IMR-90 (cell line): ENCODE measurements around the gene LETM1. TPM values are rescaled to one million over a fixed set of nuclear protein-coding genes. Genes with fewer than 3 reads are reported as not detected.

Source experiments
- ATAC-seq: fragments of 200-7000 bp; cut with Tn5 transposase; 2 replicates; pipeline ENCODE4 v1.9.1; 2020; ENCODE audit warnings: low read depth, mild to moderate bottlenecking, moderate library complexity
- BruUV-seq: library from RNA; stranded (reverse); fragments of 400-500 nt; replicated peaks from 2 replicates; lab custom pipeline; 2021; lab: Mats Ljungman, UMichigan
- CTCF ChIA-PET: fragments of 300-600 bp; formaldehyde crosslinking; extraction: SDS; loops from one replicate; lab custom pipeline; 2021; ENCODE audit warnings: antibody characterized with exemption; lab: Yijun Ruan, JAX
- POLR2A ChIA-PET: fragments of 300-600 bp; sonication (Branson Sonifier 250); formaldehyde crosslinking; loops from one replicate; lab custom pipeline; 2022; ENCODE audit warnings: antibody characterized with exemption; ENCODE audit not compliant: unreplicated experiment; lab: Charles Lee
- DNase-seq: peaks from one replicate; pipeline ENCODE4 v3.0.0; 2013
- H2AFZ ChIP-seq: replicated peaks from 2 replicates; pipeline ENCODE3; 2013; ENCODE audit warnings: low read length, mild to moderate bottlenecking; ENCODE audit not compliant: poor library complexity
- H2AK5ac ChIP-seq: 2 replicates; pipeline ENCODE4 v1.6.1; 2013; ENCODE audit warnings: low read depth, low read length, inconsistent platforms
- H2AK9ac ChIP-seq: replicated peaks from 2 replicates; pipeline ENCODE3; 2013; ENCODE audit warnings: mild to moderate bottlenecking, low read depth, low read length, moderate library complexity; ENCODE audit not compliant: poor library complexity
- H2BK120ac ChIP-seq: 2 replicates; pipeline ENCODE4 v1.6.1; 2013; ENCODE audit warnings: low read depth, low read length, inconsistent platforms
- H2BK15ac ChIP-seq: 3 replicates; pipeline ENCODE4 v1.6.1; 2013; ENCODE audit warnings: low read depth, low read length, inconsistent platforms
- H2BK20ac ChIP-seq: 2 replicates; pipeline ENCODE4 v1.6.1; 2013; ENCODE audit warnings: low read depth, mild to moderate bottlenecking, inconsistent platforms, low read length, moderate library complexity
- H2BK5ac ChIP-seq: 2 replicates; pipeline ENCODE4 v1.6.1; 2013; ENCODE audit warnings: mild to moderate bottlenecking, low read depth, low read length, inconsistent platforms; ENCODE audit not compliant: poor library complexity, severe bottlenecking
- H3K14ac ChIP-seq: replicated peaks from 2 replicates; pipeline ENCODE4 v1.6.1; 2013; ENCODE audit warnings: low read depth, low read length, inconsistent platforms
- H3K18ac ChIP-seq: 2 replicates; pipeline ENCODE4 v1.6.1; 2013; ENCODE audit warnings: low read depth, low read length, control low read depth
- H3K23ac ChIP-seq: 2 replicates; pipeline ENCODE4 v1.6.1; 2013; ENCODE audit warnings: low read depth, low read length, inconsistent platforms
- H3K27ac ChIP-seq: 2 replicates; pipeline ENCODE4 v1.5.1; 2013; ENCODE audit warnings: mild to moderate bottlenecking, control low read depth, low read length; ENCODE audit not compliant: insufficient read depth
- H3K27me3 ChIP-seq: 2 replicates; pipeline ENCODE4 v1.6.1; 2013; ENCODE audit warnings: low read length; ENCODE audit not compliant: control insufficient read depth, insufficient read depth
- H3K36me3 ChIP-seq: 2 replicates; pipeline ENCODE4 v1.6.1; 2013; ENCODE audit warnings: low read length, mixed read lengths; ENCODE audit not compliant: control insufficient read depth, insufficient read depth
- H3K4ac ChIP-seq: 2 replicates; pipeline ENCODE4 v1.6.1; 2013; ENCODE audit warnings: low read depth, low read length, inconsistent platforms
- H3K4me1 ChIP-seq: 2 replicates; pipeline ENCODE4 v1.6.1; 2013; ENCODE audit warnings: low read length, mixed read lengths; ENCODE audit not compliant: control insufficient read depth, insufficient read depth
- H3K4me2 ChIP-seq: 2 replicates; pipeline ENCODE4 v1.6.1; 2013; ENCODE audit warnings: low read depth, mild to moderate bottlenecking, control low read depth, low read length, moderate library complexity
- H3K4me3 ChIP-seq: 2 replicates; pipeline ENCODE4 v1.5.1; 2013; ENCODE audit warnings: low read depth, mild to moderate bottlenecking, control low read depth, low read length, moderate library complexity; ENCODE audit not compliant: insufficient read depth
- H3K56ac ChIP-seq: 2 replicates; pipeline ENCODE4 v1.6.1; 2013; ENCODE audit warnings: low read length, inconsistent platforms; ENCODE audit not compliant: insufficient read depth; ENCODE audit errors: extremely low read depth
- H3K79me1 ChIP-seq, 2 experiments: 2 replicates each; pipeline ENCODE4 v1.6.1; 2013; ENCODE audit warnings: low read length in 2 of 2, inconsistent platforms in 1 of 2, low read depth in 1 of 2
- H3K9ac ChIP-seq: 2 replicates; pipeline ENCODE4 v1.6.1; 2013; ENCODE audit warnings: low read depth, low read length, control low read depth
- H3K9me1 ChIP-seq: 2 replicates; pipeline ENCODE4 v1.6.1; 2013; ENCODE audit warnings: low read length, inconsistent platforms; ENCODE audit not compliant: insufficient read depth
- H3K9me3 ChIP-seq: 2 replicates; pipeline ENCODE4 v1.6.1; 2013; ENCODE audit warnings: low read length; ENCODE audit not compliant: control insufficient read depth, insufficient read depth
- H4K20me1 ChIP-seq: 2 replicates; pipeline ENCODE4 v1.6.1; 2013; ENCODE audit warnings: low read length, inconsistent platforms; ENCODE audit not compliant: insufficient read depth
- H4K5ac ChIP-seq: 2 replicates; pipeline ENCODE4 v1.6.1; 2013; ENCODE audit warnings: mild to moderate bottlenecking, low read depth, low read length, control low read depth
- H4K8ac ChIP-seq, 2 experiments: 2 replicates each; pipeline ENCODE4 v1.6.1; 2013; ENCODE audit warnings: low read depth in 2 of 2, low read length in 2 of 2, control low read depth in 1 of 2, inconsistent platforms in 1 of 2
- H4K91ac ChIP-seq: 2 replicates; pipeline ENCODE4 v1.6.1; 2013; ENCODE audit warnings: low read depth, low read length, inconsistent platforms; ENCODE audit not compliant: insufficient read depth
- BHLHE40 ChIP-seq: fragments of 150-350 bp; IDR thresholded peaks from 2 replicates; pipeline ENCODE4 v1.6.1; 2016; ENCODE audit warnings: mild to moderate bottlenecking, low read depth, low read length
- CEBPB ChIP-seq: IDR thresholded peaks from 2 replicates; pipeline ENCODE4 v1.6.1; 2012; ENCODE audit warnings: low read depth, low read length, improper control_type of control experiment
- CHD1 ChIP-seq: IDR thresholded peaks from 2 replicates; pipeline ENCODE4 v1.6.1; 2012; ENCODE audit warnings: low read depth, low read length, improper control_type of control experiment
- CTCF ChIP-seq: conservative IDR thresholded peaks from 2 replicates; pipeline ENCODE4 v1.5.1; 2012; ENCODE audit warnings: mild to moderate bottlenecking, low read depth, low read length, improper control_type of control experiment
- ELK1 ChIP-seq: fragments of 150-350 bp; IDR thresholded peaks from 2 replicates; pipeline ENCODE4 v1.6.1; 2016; ENCODE audit warnings: low read depth, mild to moderate bottlenecking, low read length, moderate library complexity, borderline replicate concordance
- FOS ChIP-seq: fragments of 150-350 bp; IDR thresholded peaks from 2 replicates; pipeline ENCODE4 v1.6.1; 2016; ENCODE audit warnings: low read depth, low read length
- MAFK ChIP-seq: IDR thresholded peaks from 2 replicates; pipeline ENCODE4 v1.6.1; 2012; ENCODE audit warnings: low read depth, low read length, improper control_type of control experiment
- MAZ ChIP-seq: IDR thresholded peaks from 2 replicates; pipeline ENCODE4 v1.6.1; 2012; ENCODE audit warnings: low read depth, mild to moderate bottlenecking, low read length, improper control_type of control experiment, moderate library complexity, borderline replicate concordance
- MXI1 ChIP-seq: IDR thresholded peaks from 2 replicates; pipeline ENCODE4 v1.6.1; 2012; ENCODE audit warnings: low read depth, mild to moderate bottlenecking, low read length, moderate library complexity, borderline replicate concordance
- NFE2L2 ChIP-seq: fragments of 150-350 bp; IDR thresholded peaks from 2 replicates; pipeline ENCODE4 v1.6.1; 2016; ENCODE audit warnings: low read depth, mild to moderate bottlenecking, low read length
- POLR2A ChIP-seq: IDR thresholded peaks from 2 replicates; pipeline ENCODE4 v1.6.1; 2012; ENCODE audit warnings: mild to moderate bottlenecking, low read depth, low read length
- RAD21 ChIP-seq: IDR thresholded peaks from 2 replicates; pipeline ENCODE4 v1.6.1; 2012; ENCODE audit warnings: low read length, improper control_type of control experiment
- RCOR1 ChIP-seq: IDR thresholded peaks from 2 replicates; pipeline ENCODE4 v1.6.1; 2012; ENCODE audit warnings: mild to moderate bottlenecking, low read length, improper control_type of control experiment; ENCODE audit not compliant: insufficient replicate concordance
- RFX5 ChIP-seq: IDR thresholded peaks from 2 replicates; pipeline ENCODE4 v1.8.0; 2012; ENCODE audit warnings: low read depth, mild to moderate bottlenecking, low read length, moderate library complexity
- SMC3 ChIP-seq: fragments of 150-350 bp; IDR thresholded peaks from 2 replicates; pipeline ENCODE4 v1.6.1; 2016; ENCODE audit warnings: low read depth, mild to moderate bottlenecking, antibody characterized with exemption, low read length, moderate library complexity
- WGBS, 2 experiments: methylation state at CpG; one replicate each; pipeline versions ENCODE4 v1.1.5 to v1.1.7; 2013; ENCODE audit warnings: missing lambda C conversion rate in 2 of 2; ENCODE audit not compliant: insufficient read length in 1 of 2; ENCODE audit errors: extremely low coverage in 2 of 2; 5-methylcytosine and 5-hydroxymethylcytosine counted together
- dilution Hi-C: fragments of 300-500 bp; cut with HindIII; formaldehyde crosslinking; loops from one replicate; pipeline ENCODE4 v1.14.3; 2018; ENCODE audit warnings: low sequenced_read_pairs; ENCODE audit not compliant: unreplicated experiment
- in situ Hi-C: fragments of 300-500 bp; cut with MboI; formaldehyde crosslinking; loops from 3 replicates; pipeline ENCODE4 v1.14.3; 2019; ENCODE audit warnings: low sequenced_read_pairs, inconsistent platforms, mixed read lengths
- intact Hi-C: fragments of 100-400 bp; cut with micrococcal nuclease; formaldehyde crosslinking; loops from 2 replicates; pipeline ENCODE4 v1.10.0; 2022
- polyA plus RNA-seq, 3 experiments: library from polyadenylated mRNA; depleted of rRNA; stranded (reverse); fragments of >200 nt; gene quantifications; 2 replicates each; pipeline ENCODE4 v1.2.3, GENCODE V29; 2012; ENCODE audit warnings: low replicate concordance in 1 of 3
- total RNA-seq: library from RNA; depleted of rRNA; stranded (reverse); fragments of >200 nt; gene quantifications from 2 replicates; pipeline ENCODE4 v1.2.3, GENCODE V29; 2012
- TF ChIP-seq, protein P1 (sequence below): fragments of 150-350 bp; IDR thresholded peaks from 2 replicates; pipeline ENCODE4 v1.6.1; 2017; ENCODE audit warnings: mild to moderate bottlenecking, antibody characterized with exemption, low read length, low read depth

The LETM1 gene
- total and polyA plus RNA-seq, 2 of the 4 experiments (the other 2 are of a cell fraction), result 25.0 to 49.3 TPM

- in situ Hi-C loops, result loop anchor here (5.0 kb wide), 1 partner anchor 159 kb away; no protein-coding TSS in a partner anchor
- intact Hi-C loops, result no loop called here
- BruUV-seq, result no TSS peak
Observed at GRCh38 chr4:1901127-1901526, 45.2 kb upstream of the LETM1 start.

More at GRCh38 chr4:1901127-1901526, 45.2 kb upstream of the LETM1 start:
- Histone ChIP-seq H3K4me2 (no peak overlapping the region), H3K9me1 (peaks cover 3% of the 10 kb centered on the region), H4K8ac (no peak overlapping the region; a peak in 1 of 4 replicates), H2AK5ac (no peak overlapping the region), H3K9me3 (no peaks in the 10 kb centered on the region), H3K9ac (no peak overlapping the region), H2AFZ (no peak overlapping the region), H3K56ac (no peak overlapping the region), H4K5ac (no peak overlapping the region), H4K20me1 (peaks cover 63% of the 10 kb centered on the region), H2AK9ac (no peak overlapping the region), H3K4me1 (peaks cover 2% of the 10 kb centered on the region; the same call in 1 of the 2 replicates), H3K27me3 (no peaks in the 10 kb centered on the region), H3K4ac (no peak overlapping the region), H3K4me3 (no peak overlapping the region), H3K27ac (no peak overlapping the region), H3K23ac (no peak overlapping the region), H2BK120ac (no peak overlapping the region), H2BK5ac (no peak overlapping the region), H3K79me1 (peaks cover 35 to 65% of the 10 kb centered on the region in 2 experiments), H2BK15ac (no peak overlapping the region), H3K18ac (no peak overlapping the region), H3K36me3 (peaks cover 13% of the 10 kb centered on the region), H4K91ac (no peak overlapping the region), H3K14ac (no peak overlapping the region), H2BK20ac (no peak overlapping the region)
- ATAC-seq (no peak), DNase-seq (no peak)
- CTCF ChIA-PET, result no interaction called here
- TF ChIP-seq, protein P1, sequence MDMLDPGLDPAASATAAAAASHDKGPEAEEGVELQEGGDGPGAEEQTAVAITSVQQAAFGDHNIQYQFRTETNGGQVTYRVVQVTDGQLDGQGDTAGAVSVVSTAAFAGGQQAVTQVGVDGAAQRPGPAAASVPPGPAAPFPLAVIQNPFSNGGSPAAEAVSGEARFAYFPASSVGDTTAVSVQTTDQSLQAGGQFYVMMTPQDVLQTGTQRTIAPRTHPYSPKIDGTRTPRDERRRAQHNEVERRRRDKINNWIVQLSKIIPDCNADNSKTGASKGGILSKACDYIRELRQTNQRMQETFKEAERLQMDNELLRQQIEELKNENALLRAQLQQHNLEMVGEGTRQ, result no peak
- TF ChIP-seq FOS, result no peak
- TF ChIP-seq ELK1, result no peak
- no peak for TF ChIP-seq RAD21
- no peak for TF ChIP-seq POLR2A
- no peak for TF ChIP-seq CHD1
- TF ChIP-seq RCOR1, result no peak
- TF ChIP-seq CTCF, result no peak
- no peak for TF ChIP-seq MXI1
- TF ChIP-seq BHLHE40, result no peak
- no peak for TF ChIP-seq NFE2L2
- TF ChIP-seq SMC3, result no peak
- TF ChIP-seq MAFK, result no peak
- TF ChIP-seq MAZ, result no peak
- no peak for TF ChIP-seq RFX5
- no peak for TF ChIP-seq CEBPB
- dilution Hi-C loops, result no loop called here
- 80% methylated on average over 1 of the region's 6 CpGs; no CpG with 5 or more reads in 1 of the 2 experiments for WGBS, 2 experiments
- POLR2A ChIA-PET, result no interaction called here
